HG03097 (cell line): Measurements from ENCODE around the gene INF2.

ENCODE experiments used
- ATAC-seq: cut with Tn5 transposase; IDR thresholded peaks from one replicate; pipeline ENCODE4 v1.9.1; 2021; ENCODE audit not compliant: unreplicated experiment, low FRiP score

The INF2 gene

GRCh38 chr14:104766863-104767633, 77.6 kb downstream of the INF2 start:
- ATAC-seq = no peak

GRCh38 chr14:104767634-104767918, 78.2 kb downstream of the INF2 start:
- ATAC-seq = no peak

- no peak for ATAC-seq
These were observed 79.3 kb downstream of the INF2 start for GRCh38 chr14:104768437-104769323.

GRCh38 chr14:104769324-104770071, 80.1 kb downstream of the INF2 start:
- ATAC-seq = no peak

- ATAC-seq = no peak
These were observed 80.7 kb downstream of the INF2 start for GRCh38 chr14:104770072-104770579.

- ATAC-seq = no peak
These were observed 81.4 kb downstream of the INF2 start for GRCh38 chr14:104770851-104771272.

GRCh38 chr14:104771374-104771773, 82.0 kb downstream of the INF2 start:
- ATAC-seq = no peak
